PC-3 (cell line): Measurements from ENCODE around the gene MAP1LC3A. TPM values are rescaled to one million over a fixed set of nuclear protein-coding genes. Genes with fewer than 3 reads are reported as not detected.
A peak's percentile ranks its signal among the peaks of the same experiment; 100 is the strongest.

Source experiments
- ATAC-seq: fragments of 200-7000 bp; cut with Tn5 transposase; 2 replicates; pipeline ENCODE4 v1.9.1; 2020; ENCODE audit warnings: mild to moderate bottlenecking, moderate library complexity
- BruUV-seq: library from RNA; stranded (reverse); fragments of 400-500 nt; replicated peaks from 2 replicates; lab custom pipeline; 2021; lab: Mats Ljungman, UMichigan
- CTCF ChIA-PET: fragments of 300-600 bp; sonication (Branson Sonifier 250); formaldehyde crosslinking; loops from one replicate; lab custom pipeline; 2022; ENCODE audit warnings: antibody characterized with exemption; lab: Charles Lee
- POLR2A ChIA-PET: fragments of 300-600 bp; sonication (Branson Sonifier 250); formaldehyde crosslinking; loops from one replicate; lab custom pipeline; 2022; ENCODE audit warnings: antibody characterized with exemption; ENCODE audit not compliant: unreplicated experiment; lab: Charles Lee
- DNase-seq: peaks from one replicate; pipeline ENCODE4 v3.0.0-alpha.2; 2015
- H2AFZ ChIP-seq: fragments of 300-600 bp; sonication (generic); 2 replicates; pipeline ENCODE4 v1.6.0; 2016; ENCODE audit warnings: antibody characterized with exemption, low read length
- H3F3A ChIP-seq: fragments of 300-600 bp; sonication (generic); one replicate; pipeline ENCODE4 v1.6.0; 2017; ENCODE audit warnings: antibody characterized with exemption, low read length, control low read depth, mild to moderate bottlenecking; ENCODE audit not compliant: unreplicated experiment
- H3K27ac ChIP-seq: fragments of 300-600 bp; sonication (generic); 2 replicates; pipeline ENCODE4 v1.5.1; 2016; ENCODE audit warnings: mild to moderate bottlenecking, low read length
- H3K27me3 ChIP-seq: fragments of 300-600 bp; sonication (generic); 2 replicates; pipeline ENCODE4 v1.6.1; 2016; ENCODE audit warnings: low read length, mixed read lengths
- H3K36me3 ChIP-seq: fragments of 300-600 bp; sonication (generic); 2 replicates; pipeline ENCODE4 v1.6.1; 2016; ENCODE audit warnings: low read depth, mixed run types, low read length, mixed read lengths
- H3K4me1 ChIP-seq: fragments of 300-600 bp; sonication (generic); 2 replicates; pipeline ENCODE4 v1.5.1; 2016; ENCODE audit warnings: low read length; ENCODE audit not compliant: insufficient read depth
- H3K4me2 ChIP-seq: fragments of 300-600 bp; sonication (generic); 2 replicates; pipeline ENCODE4 v1.6.0; 2016; ENCODE audit warnings: low read length
- H3K4me3 ChIP-seq: fragments of 300-600 bp; sonication (generic); 2 replicates; pipeline ENCODE4 v1.5.1; 2016; ENCODE audit warnings: mild to moderate bottlenecking, low read length, mixed read lengths
- H3K79me2 ChIP-seq: fragments of 300-600 bp; sonication (generic); 2 replicates; pipeline ENCODE4 v1.6.1; 2017; ENCODE audit warnings: low read length, mixed read lengths
- H3K9ac ChIP-seq: fragments of 300-600 bp; sonication (generic); 2 replicates; pipeline ENCODE4 v1.6.0; 2016; ENCODE audit warnings: mild to moderate bottlenecking, low read length
- H3K9me2 ChIP-seq: fragments of 300-600 bp; sonication (generic); replicated peaks from 2 replicates; pipeline ENCODE4 v1.6.1; 2016; ENCODE audit warnings: mixed run types, low read length, mixed read lengths
- H3K9me3 ChIP-seq: fragments of 300-600 bp; sonication (generic); 2 replicates; pipeline ENCODE4 v1.6.1; 2016; ENCODE audit warnings: low read length, mixed read lengths
- H4K20me1 ChIP-seq: fragments of 300-600 bp; sonication (generic); 2 replicates; pipeline ENCODE4 v1.6.1; 2016; ENCODE audit warnings: low read length, mixed read lengths
- CTCF ChIP-seq: fragments of 300-600 bp; sonication (generic); conservative IDR thresholded peaks from 2 replicates; pipeline ENCODE4 v1.5.1; 2017; ENCODE audit warnings: antibody characterized with exemption, low read depth, mild to moderate bottlenecking, low read length
- EZH2 ChIP-seq: fragments of 300-600 bp; sonication (generic); IDR thresholded peaks from one replicate; pipeline ENCODE4 v1.6.1; 2017; ENCODE audit warnings: antibody characterized with exemption, mild to moderate bottlenecking, low read length; ENCODE audit not compliant: unreplicated experiment
- EZH2phosphoT487 ChIP-seq: fragments of 300-600 bp; sonication (generic); IDR thresholded peaks from 2 replicates; pipeline ENCODE4 v1.6.1; 2018; ENCODE audit warnings: mild to moderate bottlenecking, antibody characterized with exemption, low read length, borderline replicate concordance
- intact Hi-C: fragments of 100-400 bp; cut with micrococcal nuclease; formaldehyde crosslinking; loops from 2 replicates; pipeline ENCODE4 v1.9.0; 2023
- total RNA-seq: library from RNA; depleted of rRNA; stranded (reverse); fragments of >200 nt; gene quantifications from 2 replicates; pipeline ENCODE4 v1.2.3, GENCODE V29; 2014

Gene MAP1LC3A
- total RNA-seq, 1 experiment from 2014 or later, result 0.22 TPM

GRCh38 chr20:34535301-34535840, 23.1 kb upstream of the MAP1LC3A start:
- no peaks in the 10 kb centered on the region for H3K9me3 ChIP-seq
- H3K9ac ChIP-seq, result no peak overlapping the region
- no peak for ATAC-seq
- no peak overlapping the region for H3K4me3 ChIP-seq
- H3F3A ChIP-seq, result no peaks in the 10 kb centered on the region
- peaks cover 26% of the 10 kb centered on the region for H3K36me3 ChIP-seq
- no peak overlapping the region for H3K27ac ChIP-seq
- TF ChIP-seq EZH2, result no peak
- TF ChIP-seq EZH2phosphoT487, result no peak
- TF ChIP-seq CTCF, result no peak
- CTCF ChIA-PET, result no interaction called here
- H3K79me2 ChIP-seq, result no peaks in the 10 kb centered on the region
- no peak for DNase-seq
- no peaks in the 10 kb centered on the region for H3K9me2 ChIP-seq
- H4K20me1 ChIP-seq, result no peaks in the 10 kb centered on the region
- H3K27me3 ChIP-seq, result no peaks in the 10 kb centered on the region
- BruUV-seq, result no TSS peak
- intact Hi-C loops, result no loop called here
- H2AFZ ChIP-seq, result no peak overlapping the region
- no peak overlapping the region for H3K4me2 ChIP-seq
- no peaks in the 10 kb centered on the region for H3K4me1 ChIP-seq
- POLR2A ChIA-PET, result no interaction called here

GRCh38 chr20:34535857-34536256, 22.7 kb upstream of the MAP1LC3A start:
- H3F3A ChIP-seq, result no peaks in the 10 kb centered on the region
- ATAC-seq (peak; percentile 36; the same call in 1 of the 2 replicates), DNase-seq (no peak)
- no peaks in the 10 kb centered on the region for H3K9me3 ChIP-seq
- intact Hi-C loops, result no loop called here
- H2AFZ ChIP-seq, result no peak overlapping the region
- TSS peak; percentile 9 for BruUV-seq
- H3K27ac ChIP-seq, result no peak overlapping the region
- no peak overlapping the region for H3K4me2 ChIP-seq
- ChIA-PET CTCF (no interaction called here), POLR2A (no interaction called here)
- no peak overlapping the region for H3K4me3 ChIP-seq
- H3K9ac ChIP-seq, result no peak overlapping the region
- no peaks in the 10 kb centered on the region for H3K27me3 ChIP-seq
- H3K9me2 ChIP-seq, result no peaks in the 10 kb centered on the region
- peaks cover 23% of the 10 kb centered on the region for H3K36me3 ChIP-seq
- TF ChIP-seq CTCF (no peak), EZH2 (no peak), EZH2phosphoT487 (no peak)
- H3K4me1 ChIP-seq, result no peaks in the 10 kb centered on the region
- no peaks in the 10 kb centered on the region for H3K79me2 ChIP-seq
- H4K20me1 ChIP-seq, result no peaks in the 10 kb centered on the region

GRCh38 chr20:34536798-34537394, 21.6 kb upstream of the MAP1LC3A start:
- intact Hi-C loops, result no loop called here
- no peaks in the 10 kb centered on the region for H4K20me1 ChIP-seq
- POLR2A ChIA-PET, result interaction anchor here (0.6 kb wide), 1 partner anchor 1469 kb away, joined by 3 read pairs; no protein-coding TSS in a partner anchor

More at GRCh38 chr20:34536798-34537394, 21.6 kb upstream of the MAP1LC3A start:
- no peaks in the 10 kb centered on the region for H3K4me1 ChIP-seq
- CTCF ChIA-PET, result no interaction called here
- no peak overlapping the region for H2AFZ ChIP-seq
- H3K36me3 ChIP-seq, result peaks cover 29% of the 10 kb centered on the region
- H3K79me2 ChIP-seq, result no peaks in the 10 kb centered on the region
- no peak overlapping the region for H3K4me3 ChIP-seq
- no peak for DNase-seq
- no peaks in the 10 kb centered on the region for H3K27me3 ChIP-seq
- H3K27ac ChIP-seq, result no peak overlapping the region
- no TSS peak for BruUV-seq
- H3K9me3 ChIP-seq, result no peaks in the 10 kb centered on the region
- H3K4me2 ChIP-seq, result no peak overlapping the region
- TF ChIP-seq EZH2, result no peak
- peak; percentile 49 for TF ChIP-seq CTCF
- H3K9me2 ChIP-seq, result no peaks in the 10 kb centered on the region
- ATAC-seq, result peak; percentile 52; the same call in 1 of the 2 replicates
- H3F3A ChIP-seq, result no peaks in the 10 kb centered on the region
- H3K9ac ChIP-seq, result no peak overlapping the region
